GM18870 (cell line): ENCODE measurements around the gene EGR1.
"Not testable (repeated sequence)": the region's sequence is repeated elsewhere in the genome, so short reads cannot be mapped to it uniquely, and the experiment has no call there.

ENCODE experiments used
- ATAC-seq: cut with Tn5 transposase; IDR thresholded peaks from one replicate; pipeline ENCODE4 v1.9.1; 2021; ENCODE audit warnings: moderate library complexity; ENCODE audit not compliant: unreplicated experiment

Gene EGR1

GRCh38 chr5:138506370-138507306, 41.4 kb downstream of the EGR1 start:
- no peak for ATAC-seq

DNA sequence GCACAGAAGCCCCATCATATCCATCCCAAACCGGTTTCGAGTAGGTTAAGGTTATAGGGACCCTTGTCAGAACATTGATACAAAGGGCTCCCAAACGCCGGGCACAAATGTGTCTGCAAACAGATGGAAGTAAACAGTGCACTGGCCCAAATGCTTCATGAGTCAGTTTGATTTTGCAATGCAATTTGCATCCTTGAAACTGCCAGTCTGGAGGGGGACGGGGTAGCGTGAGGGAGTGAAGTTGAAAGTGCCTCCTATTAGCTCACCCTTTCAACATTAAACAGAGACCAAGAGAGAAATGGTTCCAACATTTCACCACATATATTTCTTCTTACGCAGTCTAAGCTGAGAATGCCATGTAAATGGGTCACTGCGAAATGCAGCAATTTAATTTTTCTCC, 42.2 kb downstream of the EGR1 start:
- ATAC-seq = not testable (repeated sequence)

DNA sequence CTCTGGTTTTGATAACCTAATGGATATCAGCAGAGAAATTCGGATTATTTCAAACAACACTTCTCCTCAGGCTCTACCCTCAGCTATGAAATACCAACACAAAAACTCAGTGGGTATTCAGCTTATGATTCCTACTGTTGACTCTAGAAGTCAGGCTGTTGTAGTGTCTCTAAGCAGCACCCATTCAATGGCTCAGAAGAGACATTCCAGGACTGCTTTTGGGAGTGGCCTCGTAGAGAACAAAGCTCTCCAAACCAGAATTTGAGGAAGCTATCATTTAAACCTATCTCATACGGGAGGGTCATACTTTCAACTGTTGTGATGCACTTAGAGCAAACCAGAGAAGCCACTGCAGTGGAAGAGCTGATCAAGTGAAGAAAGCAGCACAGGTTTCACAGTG, 43.7 kb downstream of the EGR1 start:
- ATAC-seq = no peak

GRCh38 chr5:138514021-138514420, 48.7 kb downstream of the EGR1 start:
- no peak for ATAC-seq

DNA sequence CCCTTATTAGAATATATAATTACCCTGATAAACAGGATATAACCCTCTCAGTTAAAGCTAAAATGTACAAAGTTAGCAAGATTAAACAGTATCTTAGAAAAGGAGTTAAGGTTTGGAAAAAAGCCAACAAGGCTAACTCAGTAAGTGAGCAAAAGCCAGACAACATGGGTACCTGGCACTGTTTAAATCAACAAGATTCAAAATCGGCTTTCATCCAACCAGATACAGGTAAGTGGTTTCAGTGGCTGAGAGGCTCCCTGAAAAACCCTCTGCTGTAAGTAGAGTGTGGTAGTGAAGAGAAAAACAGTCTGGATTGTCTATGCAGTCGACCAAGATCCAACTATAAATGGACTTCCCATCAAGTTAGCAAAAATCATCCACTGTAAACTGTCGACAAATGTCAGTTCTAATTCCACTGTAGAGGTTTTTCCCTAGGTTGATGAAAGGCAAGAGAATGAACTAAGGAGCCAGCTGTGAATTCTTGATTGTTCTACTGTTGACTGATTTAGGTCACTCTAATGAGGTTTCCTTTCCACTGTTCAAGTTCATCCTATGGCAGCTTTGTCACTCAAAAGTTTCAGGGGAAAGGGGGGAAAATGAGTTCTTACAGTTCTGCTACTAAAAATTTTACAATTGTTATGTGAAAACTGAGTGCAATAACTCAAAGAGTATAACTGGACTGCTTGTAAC, 50.4 kb downstream of the EGR1 start:
- ATAC-seq = no peak

- ATAC-seq = no peak
These were observed 52.2 kb downstream of the EGR1 start for GRCh38 chr5:138517437-138517836.
